Measurements from ENCODE around the gene NHLH1.

Gene NHLH1

DNA sequence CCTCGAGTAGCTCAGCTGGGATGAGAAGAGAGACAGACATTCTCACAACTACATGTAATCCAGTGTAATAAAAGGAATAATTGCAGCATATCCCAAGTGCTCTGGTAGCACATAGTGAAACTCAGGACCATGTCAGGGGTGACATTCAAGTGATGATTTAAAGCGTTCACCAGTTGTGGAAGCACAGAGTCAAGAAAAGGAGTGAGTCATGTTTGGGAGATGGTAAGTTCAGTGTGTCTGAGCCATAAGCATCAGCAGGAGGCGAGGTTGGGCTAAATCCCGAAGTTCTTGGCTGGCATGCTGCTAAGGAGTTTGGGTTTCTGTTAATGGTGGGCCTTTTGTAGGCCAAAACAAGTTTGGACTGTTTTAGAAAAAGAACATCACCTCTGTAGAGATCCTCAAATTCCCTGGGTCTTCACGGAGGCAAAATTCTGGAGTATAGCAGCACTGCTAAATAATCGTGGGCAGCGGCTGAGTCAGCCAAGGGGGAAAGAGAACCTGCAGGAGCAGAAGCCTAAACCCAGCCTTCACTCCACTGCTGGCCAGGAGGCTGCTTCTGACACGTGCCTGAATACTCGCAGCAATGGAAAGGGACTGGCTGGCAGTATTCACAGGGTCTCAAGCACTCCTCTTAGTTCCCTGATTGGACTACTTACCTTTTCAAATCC lies 7.2 kb upstream of the NHLH1 start:
- Histone ChIP-seq H3K4me2 (ENCODE audit: low read depth, low read length, poor library complexity, severe bottlenecking) (no peak overlapping the region), H3K9ac (ENCODE audit: low read length) (no peak overlapping the region), H4K20me1 (ENCODE audit: low read depth, low read length) (no peaks in the 10 kb centered on the region), H3K27me3 (ENCODE audit: low read length) (no peaks in the 10 kb centered on the region), H3K4me3 (ENCODE audit: insufficient read depth, low read length, poor library complexity, severe bottlenecking) (no peak overlapping the region), H3K27ac (ENCODE audit: low read depth, low read length) (no peak overlapping the region), H3K9me3 (ENCODE audit: insufficient read depth, low read length) (no peaks in the 10 kb centered on the region), H3F3A (ENCODE audit: insufficient read depth) (0 out of 2 replicates have a peak, but pooled peaks cover 7% of the 10 kb centered on the region), H3K9me2 (replicated peaks; ENCODE audit: insufficient read depth, low read length) (no peaks in the 10 kb centered on the region), H3K36me3 (ENCODE audit: low read length) (0 out of 2 replicates have a peak, but pooled peaks cover 6% of the 10 kb centered on the region), H3K79me2 (ENCODE audit: insufficient read depth, low read length) (no peaks in the 10 kb centered on the region), H2AFZ (ENCODE audit: low read depth, low read length, severe bottlenecking) (no peak overlapping the region)
- TF ChIP-seq, protein P1, sequence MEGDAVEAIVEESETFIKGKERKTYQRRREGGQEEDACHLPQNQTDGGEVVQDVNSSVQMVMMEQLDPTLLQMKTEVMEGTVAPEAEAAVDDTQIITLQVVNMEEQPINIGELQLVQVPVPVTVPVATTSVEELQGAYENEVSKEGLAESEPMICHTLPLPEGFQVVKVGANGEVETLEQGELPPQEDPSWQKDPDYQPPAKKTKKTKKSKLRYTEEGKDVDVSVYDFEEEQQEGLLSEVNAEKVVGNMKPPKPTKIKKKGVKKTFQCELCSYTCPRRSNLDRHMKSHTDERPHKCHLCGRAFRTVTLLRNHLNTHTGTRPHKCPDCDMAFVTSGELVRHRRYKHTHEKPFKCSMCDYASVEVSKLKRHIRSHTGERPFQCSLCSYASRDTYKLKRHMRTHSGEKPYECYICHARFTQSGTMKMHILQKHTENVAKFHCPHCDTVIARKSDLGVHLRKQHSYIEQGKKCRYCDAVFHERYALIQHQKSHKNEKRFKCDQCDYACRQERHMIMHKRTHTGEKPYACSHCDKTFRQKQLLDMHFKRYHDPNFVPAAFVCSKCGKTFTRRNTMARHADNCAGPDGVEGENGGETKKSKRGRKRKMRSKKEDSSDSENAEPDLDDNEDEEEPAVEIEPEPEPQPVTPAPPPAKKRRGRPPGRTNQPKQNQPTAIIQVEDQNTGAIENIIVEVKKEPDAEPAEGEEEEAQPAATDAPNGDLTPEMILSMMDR (IDR thresholded peaks at IDR 0.05; ENCODE audit: insufficient read depth, low read length, poor library complexity, severe bottlenecking), result no peak
- no peak for TF ChIP-seq EZH2phosphoT487 (conservative IDR thresholded peaks at IDR 0.05; ENCODE audit: low read length)

DNA sequence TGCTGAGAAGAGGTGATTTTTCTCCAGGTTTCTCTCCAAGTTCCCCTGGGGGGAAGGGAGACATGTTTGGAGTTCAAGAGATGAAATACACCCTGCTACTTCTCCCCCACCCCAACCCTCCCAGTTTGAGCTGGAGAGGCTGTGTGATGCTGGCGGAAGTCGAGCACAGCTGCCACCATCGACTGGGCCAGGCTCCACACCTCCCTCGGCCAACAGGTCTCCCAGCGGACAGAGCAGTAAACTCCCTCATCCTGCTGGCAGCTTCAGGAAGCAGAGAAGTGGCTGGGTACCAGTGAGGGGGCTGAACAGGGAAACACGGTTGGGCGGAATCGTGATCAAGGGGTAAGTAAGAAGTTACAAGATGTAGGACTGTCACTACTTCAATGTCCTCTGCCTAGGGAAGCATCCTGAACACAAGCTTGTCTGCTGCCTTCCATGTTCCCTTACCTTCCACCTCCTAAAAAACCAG lies 6.6 kb upstream of the NHLH1 start:
- Histone ChIP-seq H3K4me3 (ENCODE audit: insufficient read depth, low read length, poor library complexity, severe bottlenecking) (no peak overlapping the region), H3K9ac (ENCODE audit: low read length) (no peak overlapping the region), H3K4me2 (ENCODE audit: low read depth, low read length, poor library complexity, severe bottlenecking) (no peak overlapping the region), H3K9me2 (replicated peaks; ENCODE audit: insufficient read depth, low read length) (no peaks in the 10 kb centered on the region), H4K20me1 (ENCODE audit: low read depth, low read length) (no peaks in the 10 kb centered on the region), H3K9me3 (ENCODE audit: insufficient read depth, low read length) (no peaks in the 10 kb centered on the region), H2AFZ (ENCODE audit: low read depth, low read length, severe bottlenecking) (no peak overlapping the region), H3K79me2 (ENCODE audit: insufficient read depth, low read length) (no peaks in the 10 kb centered on the region), H3K27ac (ENCODE audit: low read depth, low read length) (no peak overlapping the region), H3K27me3 (ENCODE audit: low read length) (no peaks in the 10 kb centered on the region), H3F3A (ENCODE audit: insufficient read depth) (0 out of 2 replicates have a peak, but pooled peaks cover 7% of the 10 kb centered on the region), H3K36me3 (ENCODE audit: low read length) (0 out of 2 replicates have a peak, but pooled peaks cover 6% of the 10 kb centered on the region)
- TF ChIP-seq EZH2phosphoT487 (conservative IDR thresholded peaks at IDR 0.05; ENCODE audit: low read length), result no peak
- TF ChIP-seq, protein P1 (IDR thresholded peaks at IDR 0.05; ENCODE audit: insufficient read depth, low read length, poor library complexity, severe bottlenecking), result no peak

DNA sequence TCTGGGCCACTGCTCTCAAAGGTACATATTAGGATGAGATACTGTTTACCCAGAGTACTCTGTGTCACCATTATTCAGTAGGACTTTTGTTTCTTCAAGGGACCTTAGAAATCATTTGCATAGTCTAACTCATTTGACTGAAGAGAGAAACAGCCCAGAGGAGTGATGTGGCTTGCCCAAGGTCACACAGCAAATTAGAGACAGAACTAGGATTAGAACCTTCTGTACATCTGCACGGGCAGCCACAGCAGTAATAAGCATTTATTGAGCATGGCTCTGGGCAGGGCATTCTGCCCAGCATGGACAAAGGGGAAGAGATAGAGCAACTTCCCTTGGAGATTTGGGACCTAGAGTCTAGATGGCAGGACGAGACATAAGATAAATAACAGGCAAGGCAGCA lies 5.7 kb upstream of the NHLH1 start:
- TF ChIP-seq, protein P1 (IDR thresholded peaks at IDR 0.05; ENCODE audit: insufficient read depth, low read length, poor library complexity, severe bottlenecking), result no peak
- TF ChIP-seq EZH2phosphoT487 (conservative IDR thresholded peaks at IDR 0.05; ENCODE audit: low read length), result no peak
- H3K9me2 ChIP-seq (replicated peaks; ENCODE audit: insufficient read depth, low read length), result no peaks in the 10 kb centered on the region
- H3K36me3 ChIP-seq (ENCODE audit: low read length), result 0 out of 2 replicates have a peak, but pooled peaks cover 3% of the 10 kb centered on the region
- H3K4me2 ChIP-seq (ENCODE audit: low read depth, low read length, poor library complexity, severe bottlenecking), result no peak overlapping the region
- H3K9ac ChIP-seq (ENCODE audit: low read length), result no peak overlapping the region
- no peak overlapping the region for H2AFZ ChIP-seq (ENCODE audit: low read depth, low read length, severe bottlenecking)
- H3K27ac ChIP-seq (ENCODE audit: low read depth, low read length), result no peak overlapping the region
- H3K4me3 ChIP-seq (ENCODE audit: insufficient read depth, low read length, poor library complexity, severe bottlenecking), result no peak overlapping the region
- H4K20me1 ChIP-seq (ENCODE audit: low read depth, low read length), result no peaks in the 10 kb centered on the region
- H3K79me2 ChIP-seq (ENCODE audit: insufficient read depth, low read length), result no peaks in the 10 kb centered on the region
- H3K9me3 ChIP-seq (ENCODE audit: insufficient read depth, low read length), result no peaks in the 10 kb centered on the region
- H3F3A ChIP-seq (ENCODE audit: insufficient read depth), result 0 out of 2 replicates have a peak, but pooled peaks cover 7% of the 10 kb centered on the region
- H3K27me3 ChIP-seq (ENCODE audit: low read length), result no peaks in the 10 kb centered on the region

Data from SU-DHL-6 (cell line).